GM21367 (cell line): ENCODE data around the gene PNO1.

Experiments used
- ATAC-seq: cut with Tn5 transposase; IDR thresholded peaks from one replicate; pipeline ENCODE4 v1.9.1; 2021; ENCODE audit not compliant: unreplicated experiment

PNO1 gene

GRCh38 chr2:68193144-68193543 lies 35.5 kb downstream of the PNO1 start:
- ATAC-seq: no peak

GRCh38 chr2:68193787-68194372 lies 36.2 kb downstream of the PNO1 start:
- no peak for ATAC-seq

GRCh38 chr2:68195096-68195495 lies 37.4 kb downstream of the PNO1 start:
- no peak for ATAC-seq

GRCh38 chr2:68196120-68196716 lies 38.5 kb downstream of the PNO1 start:
- no peak for ATAC-seq

GRCh38 chr2:68200157-68200787 lies 42.6 kb downstream of the PNO1 start:
- no peak for ATAC-seq

- ATAC-seq: peak; percentile 93
Observed at GRCh38 chr2:68203587-68203986, 45.9 kb downstream of the PNO1 start.

- ATAC-seq: no peak
Observed at GRCh38 chr2:68206793-68207192, 49.1 kb downstream of the PNO1 start.

GRCh38 chr2:68214381-68214780 lies 56.7 kb downstream of the PNO1 start:
- ATAC-seq: peak; percentile 58

- ATAC-seq: no peak
Observed at GRCh38 chr2:68216454-68217310, 59.0 kb downstream of the PNO1 start.

- no peak for ATAC-seq
Observed at GRCh38 chr2:68217729-68218128, 60.0 kb downstream of the PNO1 start.

GRCh38 chr2:68218343-68218901 lies 60.7 kb downstream of the PNO1 start:
- ATAC-seq: no peak

- ATAC-seq: no peak
Observed at GRCh38 chr2:68222287-68222686, 64.6 kb downstream of the PNO1 start.

- no peak for ATAC-seq
Observed at GRCh38 chr2:68223419-68223818, 65.7 kb downstream of the PNO1 start.

GRCh38 chr2:68225119-68225632 lies 67.5 kb downstream of the PNO1 start:
- peak; percentile 86 for ATAC-seq
